ENCODE data around the gene ETNK1.

DNA sequence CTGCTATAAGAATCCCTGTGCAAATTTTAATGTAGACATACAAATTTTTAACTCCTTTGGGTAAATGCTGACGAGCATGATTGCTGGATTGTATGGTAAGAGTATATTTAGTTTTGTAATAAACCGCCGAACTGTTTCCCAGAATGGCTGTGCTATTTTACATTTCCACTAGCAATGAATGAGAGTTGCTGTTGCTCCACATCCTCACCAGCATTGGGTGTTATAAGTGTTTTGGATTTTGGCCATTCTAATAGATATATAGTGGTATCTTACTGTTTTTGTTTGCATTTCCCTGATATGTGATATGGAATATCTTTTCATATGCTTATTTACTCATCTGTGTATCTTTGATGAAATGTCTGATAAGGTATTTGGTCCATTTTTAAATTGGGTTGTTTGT, 23.7 kb downstream of the ETNK1 start:
- TF ChIP-seq, protein P1, sequence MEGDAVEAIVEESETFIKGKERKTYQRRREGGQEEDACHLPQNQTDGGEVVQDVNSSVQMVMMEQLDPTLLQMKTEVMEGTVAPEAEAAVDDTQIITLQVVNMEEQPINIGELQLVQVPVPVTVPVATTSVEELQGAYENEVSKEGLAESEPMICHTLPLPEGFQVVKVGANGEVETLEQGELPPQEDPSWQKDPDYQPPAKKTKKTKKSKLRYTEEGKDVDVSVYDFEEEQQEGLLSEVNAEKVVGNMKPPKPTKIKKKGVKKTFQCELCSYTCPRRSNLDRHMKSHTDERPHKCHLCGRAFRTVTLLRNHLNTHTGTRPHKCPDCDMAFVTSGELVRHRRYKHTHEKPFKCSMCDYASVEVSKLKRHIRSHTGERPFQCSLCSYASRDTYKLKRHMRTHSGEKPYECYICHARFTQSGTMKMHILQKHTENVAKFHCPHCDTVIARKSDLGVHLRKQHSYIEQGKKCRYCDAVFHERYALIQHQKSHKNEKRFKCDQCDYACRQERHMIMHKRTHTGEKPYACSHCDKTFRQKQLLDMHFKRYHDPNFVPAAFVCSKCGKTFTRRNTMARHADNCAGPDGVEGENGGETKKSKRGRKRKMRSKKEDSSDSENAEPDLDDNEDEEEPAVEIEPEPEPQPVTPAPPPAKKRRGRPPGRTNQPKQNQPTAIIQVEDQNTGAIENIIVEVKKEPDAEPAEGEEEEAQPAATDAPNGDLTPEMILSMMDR (IDR thresholded peaks at IDR 0.05): no peak
- no peak for TF ChIP-seq POLR2AphosphoS5 (IDR thresholded peaks at IDR 0.05; ENCODE audit: insufficient read depth in 1 of 2, low read depth in 1 of 2)
